K562 (cell line): ENCODE results near the gene SLC39A11. TPM values are rescaled to one million over a fixed set of nuclear protein-coding genes. Genes with fewer than 3 reads are reported as not detected.

ENCODE experiments used
- ATAC-seq: fragments of 200-7000 bp; cut with Tn5 transposase; 3 replicates; pipeline ENCODE4 v1.9.1; 2020; ENCODE audit warnings: moderate library complexity
- BruUV-seq: library from RNA; stranded (reverse); fragments of 400-500 nt; replicated peaks from 2 replicates; lab custom pipeline; 2021; lab: Mats Ljungman, UMichigan
- CTCF ChIA-PET: fragments of 300-600 bp; formaldehyde crosslinking; extraction: SDS; loops from one replicate; lab custom pipeline; 2021; ENCODE audit warnings: low intra/inter-chr PET ratio; lab: Yijun Ruan, JAX
- POLR2A ChIA-PET: fragments of 300-600, 350-650 bp; sonication (Branson Sonifier 250); formaldehyde crosslinking; extraction: SDS; loops from one replicate; lab custom pipeline; 2021; ENCODE audit warnings: antibody characterized with exemption, inconsistent platforms; lab: Yijun Ruan, JAX
- DNase-seq, 4 experiments: peaks; one replicate each; pipeline versions ENCODE4 v3.0.0 to v3.0.0-alpha.2; 2011 to 2018; ENCODE audit warnings: low spot score in 3 of 4, mixed read lengths in 3 of 4; ENCODE audit errors: extremely low read depth in 1 of 4
- FAIRE-seq: peaks from 2 replicates; lab custom pipeline; 2011; peaks lifted over from hg19 to GRCh38; lab: Jason Lieb, UNC
- H2AFZ ChIP-seq: 2 replicates; pipeline ENCODE4 v1.6.0; 2011; ENCODE audit warnings: low read depth, low read length, control low read depth, inconsistent platforms
- H3K27ac ChIP-seq: fragments of 200-600 bp; 3 replicates; pipeline ENCODE4 v1.8.0; 2011; ENCODE audit warnings: low read depth, mild to moderate bottlenecking, control low read depth, inconsistent platforms, low read length, moderate library complexity, mixed read lengths; ENCODE audit errors: extremely low read depth
- H3K27me3 ChIP-seq, 2 experiments: fragments of 300-600 bp in 1 of 2; 2 replicates in 1 of 2; 3 replicates in 1 of 2; pipeline versions ENCODE4 v1.6.0 to v1.8.0; 2011; ENCODE audit warnings: inconsistent platforms in 2 of 2, low read length in 2 of 2, mild to moderate bottlenecking in 1 of 2, mixed read lengths in 1 of 2, moderate library complexity in 1 of 2; ENCODE audit not compliant: control insufficient read depth in 2 of 2, insufficient read depth in 2 of 2
- H3K36me3 ChIP-seq: fragments of 300-600 bp; 3 replicates; pipeline ENCODE4 v1.8.0; 2011; ENCODE audit warnings: mild to moderate bottlenecking, low read length, inconsistent platforms; ENCODE audit not compliant: control insufficient read depth, insufficient read depth
- H3K4me1 ChIP-seq, 2 experiments: fragments of 200-600 bp in 1 of 2; replicated peaks in 1 of 2; 2 replicates in 1 of 2; 3 replicates in 1 of 2; pipeline versions ENCODE4 v1.5.1 to v1.8.0; 2011; ENCODE audit warnings: inconsistent platforms in 2 of 2, low read length in 2 of 2, mild to moderate bottlenecking in 1 of 2, mixed read lengths in 1 of 2, moderate library complexity in 1 of 2; ENCODE audit not compliant: control insufficient read depth in 2 of 2, insufficient read depth in 2 of 2
- H3K4me2 ChIP-seq: 2 replicates; pipeline ENCODE4 v1.6.1; 2011; ENCODE audit warnings: low read length, control low read depth, inconsistent platforms, mixed read lengths; ENCODE audit not compliant: insufficient read depth
- H3K4me3 ChIP-seq: fragments of 200-600 bp; sonication (generic), shearing (Covaris generic); 2 replicates; pipeline ENCODE4 v1.5.1; 2016; ENCODE audit warnings: control low read depth, inconsistent platforms
- H3K79me2 ChIP-seq: fragments of 200-600 bp; 3 replicates; pipeline ENCODE4 v1.8.0; 2011; ENCODE audit warnings: low read length, inconsistent platforms; ENCODE audit not compliant: control insufficient read depth, insufficient read depth
- H3K9ac ChIP-seq, 2 experiments: 2 replicates each; pipeline versions ENCODE4 v1.6.0 to v1.6.1; 2011; ENCODE audit warnings: low read depth in 2 of 2, low read length in 2 of 2, control low read depth in 1 of 2, inconsistent platforms in 1 of 2, mild to moderate bottlenecking in 1 of 2, mixed read lengths in 1 of 2; ENCODE audit not compliant: insufficient read depth in 1 of 2
- H3K9me1 ChIP-seq: one replicate; pipeline ENCODE4 v1.6.0; 2011; ENCODE audit warnings: inconsistent platforms, mild to moderate bottlenecking, low read length, moderate library complexity; ENCODE audit not compliant: control insufficient read depth, insufficient read depth
- H3K9me3 ChIP-seq: replicated peaks from 2 replicates; pipeline ENCODE4 v1.5.1; 2011; ENCODE audit warnings: low read depth, low read length, inconsistent platforms; ENCODE audit not compliant: control insufficient read depth, insufficient read depth
- H4K20me1 ChIP-seq: replicated peaks from 2 replicates; pipeline ENCODE4 v1.6.1; 2011; ENCODE audit warnings: low read length, inconsistent platforms, mixed read lengths; ENCODE audit not compliant: control insufficient read depth, insufficient read depth
- C11orf30 ChIP-seq: fragments of 450-650 bp; IDR thresholded peaks from 2 replicates; pipeline ENCODE4 v1.6.1; 2016; ENCODE audit warnings: low read depth, mild to moderate bottlenecking
- CBX2 ChIP-seq: fragments of 200-600 bp; sonication (generic); IDR thresholded peaks from one replicate; pipeline ENCODE4 v1.6.1; 2012; ENCODE audit warnings: mild to moderate bottlenecking, low read length, inconsistent platforms; ENCODE audit not compliant: insufficient read depth, poor library complexity, severe bottlenecking
- EHMT2 ChIP-seq: fragments of 450-650 bp; IDR thresholded peaks from 2 replicates; pipeline ENCODE4 v1.6.1; 2018; ENCODE audit warnings: antibody characterized with exemption
- KLF16 ChIP-seq: IDR thresholded peaks from 2 replicates; pipeline ENCODE4 v1.6.1; 2016; ENCODE audit warnings: antibody characterized with exemption
- PRDM10 ChIP-seq: fragments of 450-650 bp; IDR thresholded peaks from 2 replicates; pipeline ENCODE4 v1.6.1; 2018; ENCODE audit not compliant: partially characterized antibody
- PTRF ChIP-seq: fragments of 450-650 bp; IDR thresholded peaks from 2 replicates; pipeline ENCODE4 v1.6.1; 2016; ENCODE audit warnings: mild to moderate bottlenecking, missing genetic modification characterization, missing compliant biosample characterization
- RCOR1 ChIP-seq, 2 experiments: IDR thresholded peaks; 2 replicates each; pipeline ENCODE4 v1.6.1; 2012; ENCODE audit warnings: low read depth in 2 of 2, low read length in 2 of 2, borderline replicate concordance in 1 of 2, improper control_type of control experiment in 1 of 2
- RHOXF2B ChIP-seq: fragments of 250-450 bp; sonication (Bioruptor Pico); conservative IDR thresholded peaks from 2 replicates; pipeline ENCODE4 v1.5.1; 2021
- SAP30 ChIP-seq: fragments of 200-600 bp; sonication (generic); IDR thresholded peaks from 2 replicates; pipeline ENCODE4 v1.6.1; 2012; ENCODE audit warnings: borderline replicate concordance, low read depth, mild to moderate bottlenecking, moderate library complexity, low read length, control low read depth, inconsistent platforms; ENCODE audit not compliant: insufficient read depth, poor library complexity, severe bottlenecking
- SPI1 ChIP-seq: IDR thresholded peaks from 2 replicates; pipeline ENCODE4 v1.6.1; 2011; ENCODE audit warnings: low read depth, low read length, control low read depth, borderline replicate concordance
- STAT5A ChIP-seq: IDR thresholded peaks from 2 replicates; pipeline ENCODE4 v1.6.1; 2012; ENCODE audit warnings: low read length, inconsistent platforms, borderline replicate concordance
- TFE3 ChIP-seq: fragments of 450-650 bp; formaldehyde crosslinking; IDR thresholded peaks from 2 replicates; pipeline ENCODE4 v1.4.0; 2020; ENCODE audit warnings: mild to moderate bottlenecking, mixed read lengths
- ZNF124 ChIP-seq: sonication (generic); formaldehyde crosslinking; IDR thresholded peaks from 2 replicates; pipeline ENCODE4 v1.8.1; 2022; ENCODE audit warnings: missing genetic modification reagents
- ZNF445 ChIP-seq: fragments of 250-450 bp; sonication (Bioruptor Pico); IDR thresholded peaks from 2 replicates; pipeline ENCODE4 v1.4.0; 2020; ENCODE audit warnings: low read depth, mild to moderate bottlenecking, moderate library complexity
- WGBS: fragments of 100-300 bp; shearing (Covaris generic); methylation state at CpG from one replicate; pipeline ENCODE4 v1.1.6; 2016; ENCODE audit warnings: low coverage, mixed read lengths; ENCODE audit not compliant: insufficient coverage; ENCODE audit errors: missing lambda C conversion rate; 5-methylcytosine and 5-hydroxymethylcytosine counted together
- in situ Hi-C: fragments of 300-500 bp; cut with MboI; formaldehyde crosslinking; loops from 4 replicates; pipeline ENCODE4 v1.15.0; 2018; ENCODE audit warnings: inconsistent platforms, mixed read lengths
- intact Hi-C: fragments of 100-400 bp; cut with micrococcal nuclease; formaldehyde crosslinking; loops from 2 replicates; pipeline ENCODE4 v1.14.2; 2022
- polyA plus RNA-seq, 8 experiments: library from polyadenylated mRNA; depleted of rRNA in 4 of 8; stranded (reverse) in 5 of 8; unstranded in 3 of 8; fragments of >200 nt; fragmentation: Nextera tagmentation in 2 of 8; fragmentation: Illumina TruSeq in 1 of 8; extraction: Ambion mirVana in 2 of 8; extraction: Trizol in 1 of 8; gene quantifications; 2 replicates each; pipeline versions ENCODE4 v1.2.1 to v1.2.3, GENCODE V29; 2011 to 2014; ENCODE audit warnings: inconsistent platforms in 1 of 8, missing spikeins in 1 of 8
- total RNA-seq, 7 experiments: library from RNA; depleted of rRNA in 6 of 7; stranded (reverse); fragments of >200 nt in 6 of 7; fragmentation: Illumina TruSeq in 2 of 7; extraction: Trizol in 2 of 7; gene quantifications; 2 replicates each; pipeline versions ENCODE4 v1.2.1 to v1.2.3, GENCODE V29; 2011 to 2021; ENCODE audit warnings: low replicate concordance in 1 of 7

The SLC39A11 gene
- total and polyA plus RNA-seq, 9 of the 15 experiments (the other 6 are each of a cell fraction or from before 2014, with no cell fraction given): 10.5 to 26.4 (median 13.4) TPM

- no peak for DNase-seq
- Histone ChIP-seq H3K4me3 (no peak overlapping the region), H3K4me2 (no peak overlapping the region), H2AFZ (no peak overlapping the region), H3K36me3 (no peaks in the 10 kb centered on the region), H3K9ac (no peak overlapping the region), H3K79me2 (no peaks in the 10 kb centered on the region), H3K9me1 (no peaks in the 10 kb centered on the region), H3K4me1 (no peaks in the 10 kb centered on the region), H3K27me3 (peaks cover 3 to 23% of the 10 kb centered on the region in 2 experiments; a peak in 3 of 5 replicates), H3K27ac (no peak overlapping the region), H4K20me1 (no peaks in the 10 kb centered on the region), H3K9me3 (0 out of 2 replicates have a peak, but pooled peaks cover 2% of the 10 kb centered on the region)
- WGBS: 0% methylated on average over 3 of the region's 3 CpGs
- in situ Hi-C loops (no loop called here), intact Hi-C loops (no loop called here)
- ATAC-seq: no peak
- ChIA-PET CTCF (no interaction called here), POLR2A (interaction anchor here (0.5 to 1.1 kb wide), 2 partner anchors 9 to 108 kb away, joined by 3 read pairs; no protein-coding TSS in a partner anchor)
- FAIRE-seq: no peak
- no TSS peak for BruUV-seq
- no peak for TF ChIP-seq PRDM10
- no peak for TF ChIP-seq KLF16
- no peak for TF ChIP-seq STAT5A
- no peak for TF ChIP-seq RHOXF2B (CRISPR knock-in tag)
- TF ChIP-seq CBX2: no peak
- no peak for TF ChIP-seq RCOR1 (IDR thresholded peaks at IDR 0.05; ENCODE audit: borderline replicate concordance in 1 of 2, low read depth in 2 of 2, low read length in 2 of 2)
- TF ChIP-seq TFE3: no peak
- TF ChIP-seq PTRF (tag): no peak
- no peak for TF ChIP-seq EHMT2
- no peak for TF ChIP-seq SAP30
- TF ChIP-seq ZNF445: no peak
- no peak for TF ChIP-seq SPI1
- TF ChIP-seq C11orf30: no peak
- no peak for TF ChIP-seq ZNF124 (CRISPR knock-in tag)
Measured at GRCh38 chr17:73130977-73131376, 38.5 kb upstream of the SLC39A11 start.
